Epithelial cell of proximal tubule (primary cell): ENCODE results near the gene CHD6. TPM values are rescaled to one million over a fixed set of nuclear protein-coding genes. Genes with fewer than 3 reads are reported as not detected.

Experiments
- DNase-seq: peaks from one replicate; pipeline ENCODE4 v3.0.0-alpha.2; 2011; ENCODE audit warnings: low read depth
- H3K4me3 ChIP-seq: 2 replicates; pipeline ENCODE4 v1.5.1; 2011; ENCODE audit warnings: low read depth, mild to moderate bottlenecking, low read length
- total RNA-seq: library from RNA; depleted of rRNA; stranded (reverse); fragments of >200 nt; gene quantifications from 2 replicates; pipeline ENCODE4 v1.2.3, GENCODE V29; 2015
- TF ChIP-seq, protein P1 (sequence below): conservative IDR thresholded peaks from 2 replicates; pipeline ENCODE4 v1.5.1; 2012; ENCODE audit warnings: low read depth, mild to moderate bottlenecking, low read length

Gene CHD6
- total RNA-seq, 1 donor from 2014 or later, result 22.3 TPM

DNA sequence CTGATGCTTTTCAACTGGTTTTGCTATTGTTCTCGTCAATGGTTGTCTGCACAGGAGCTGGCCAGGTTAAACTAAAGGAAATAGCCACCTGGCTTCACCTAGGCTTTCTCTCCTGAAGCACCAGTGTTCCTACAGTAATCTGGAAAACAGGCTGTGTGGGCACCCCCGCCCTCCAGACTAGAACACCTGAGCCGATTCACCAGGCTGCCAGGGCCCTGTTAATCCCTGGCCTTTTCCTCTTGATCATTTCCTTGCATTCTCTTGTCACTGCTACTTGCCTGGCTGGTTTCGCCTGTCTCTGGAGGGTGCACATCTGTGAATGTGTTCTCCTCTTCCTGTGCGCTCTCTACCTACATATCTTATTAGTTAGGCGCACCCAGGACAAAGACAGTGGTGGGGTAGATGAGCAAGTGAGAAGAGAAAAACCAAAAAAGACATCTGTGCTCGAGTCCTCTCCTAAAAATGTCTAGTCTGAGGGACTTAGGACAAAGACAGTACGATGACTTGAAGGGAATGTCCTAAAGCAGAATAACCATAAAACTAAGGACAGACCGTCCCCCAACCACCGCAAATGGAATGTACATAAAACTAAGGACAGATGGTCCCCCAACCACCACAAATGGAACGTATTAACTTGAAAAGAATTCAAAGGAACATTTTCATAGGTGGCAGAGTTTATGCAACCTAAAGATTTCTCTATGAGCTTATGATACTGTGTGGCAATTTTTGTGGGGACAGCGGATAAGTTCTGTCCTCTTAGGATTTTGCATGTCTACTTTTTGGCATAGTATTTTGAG is 205.7 kb downstream of the CHD6 start:
- H3K4me3 ChIP-seq, result no peak overlapping the region
- no peak for DNase-seq
- TF ChIP-seq, protein P1, sequence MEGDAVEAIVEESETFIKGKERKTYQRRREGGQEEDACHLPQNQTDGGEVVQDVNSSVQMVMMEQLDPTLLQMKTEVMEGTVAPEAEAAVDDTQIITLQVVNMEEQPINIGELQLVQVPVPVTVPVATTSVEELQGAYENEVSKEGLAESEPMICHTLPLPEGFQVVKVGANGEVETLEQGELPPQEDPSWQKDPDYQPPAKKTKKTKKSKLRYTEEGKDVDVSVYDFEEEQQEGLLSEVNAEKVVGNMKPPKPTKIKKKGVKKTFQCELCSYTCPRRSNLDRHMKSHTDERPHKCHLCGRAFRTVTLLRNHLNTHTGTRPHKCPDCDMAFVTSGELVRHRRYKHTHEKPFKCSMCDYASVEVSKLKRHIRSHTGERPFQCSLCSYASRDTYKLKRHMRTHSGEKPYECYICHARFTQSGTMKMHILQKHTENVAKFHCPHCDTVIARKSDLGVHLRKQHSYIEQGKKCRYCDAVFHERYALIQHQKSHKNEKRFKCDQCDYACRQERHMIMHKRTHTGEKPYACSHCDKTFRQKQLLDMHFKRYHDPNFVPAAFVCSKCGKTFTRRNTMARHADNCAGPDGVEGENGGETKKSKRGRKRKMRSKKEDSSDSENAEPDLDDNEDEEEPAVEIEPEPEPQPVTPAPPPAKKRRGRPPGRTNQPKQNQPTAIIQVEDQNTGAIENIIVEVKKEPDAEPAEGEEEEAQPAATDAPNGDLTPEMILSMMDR, result no peak

DNA sequence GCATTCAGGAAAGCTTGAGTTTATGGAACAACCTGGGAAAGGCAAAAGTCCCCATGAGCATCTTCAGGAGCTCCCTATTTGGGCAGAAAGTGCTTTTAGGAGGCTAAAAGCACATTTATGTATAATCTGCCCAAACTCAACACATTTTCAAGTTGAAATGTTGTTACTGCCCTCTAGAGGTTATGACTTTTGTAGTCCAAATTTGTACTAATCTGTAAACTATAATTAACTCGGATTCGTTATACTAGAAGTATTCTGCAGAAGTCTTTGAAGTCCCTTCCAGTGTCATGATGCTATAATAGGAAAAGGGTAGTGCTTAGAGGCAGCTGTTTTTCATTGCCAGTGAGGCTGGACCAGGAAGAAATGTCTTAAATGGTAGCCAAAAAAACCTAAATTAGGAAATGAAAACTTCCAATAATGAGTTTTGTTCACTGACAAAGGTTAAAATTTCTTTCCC is 206.8 kb downstream of the CHD6 start:
- TF ChIP-seq, protein P1, result peak; percentile 51
- H3K4me3 ChIP-seq, result no peak overlapping the region
- no peak for DNase-seq

DNA sequence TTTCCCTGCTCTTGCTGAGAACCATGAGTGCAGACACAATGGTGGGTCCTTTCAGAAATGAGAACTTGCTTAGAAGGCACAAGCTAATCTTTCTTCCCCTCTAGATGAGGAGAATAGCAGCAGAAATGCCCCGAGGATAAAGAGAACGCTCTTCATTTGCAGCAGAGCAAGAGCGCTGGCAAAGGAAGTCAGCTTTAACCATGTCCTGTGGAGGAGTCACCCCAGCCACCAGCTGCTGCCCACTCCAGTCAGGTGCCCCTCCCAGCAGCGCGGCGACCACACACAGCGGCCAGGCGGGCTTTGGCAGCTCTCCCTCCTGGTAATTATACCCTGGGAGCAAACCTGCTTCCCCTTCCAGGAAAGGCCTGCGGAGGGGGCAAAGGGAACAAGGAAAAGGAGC is 209.2 kb downstream of the CHD6 start:
- no peak overlapping the region for H3K4me3 ChIP-seq
- TF ChIP-seq, protein P1, result no peak
- DNase-seq, result no peak

DNA sequence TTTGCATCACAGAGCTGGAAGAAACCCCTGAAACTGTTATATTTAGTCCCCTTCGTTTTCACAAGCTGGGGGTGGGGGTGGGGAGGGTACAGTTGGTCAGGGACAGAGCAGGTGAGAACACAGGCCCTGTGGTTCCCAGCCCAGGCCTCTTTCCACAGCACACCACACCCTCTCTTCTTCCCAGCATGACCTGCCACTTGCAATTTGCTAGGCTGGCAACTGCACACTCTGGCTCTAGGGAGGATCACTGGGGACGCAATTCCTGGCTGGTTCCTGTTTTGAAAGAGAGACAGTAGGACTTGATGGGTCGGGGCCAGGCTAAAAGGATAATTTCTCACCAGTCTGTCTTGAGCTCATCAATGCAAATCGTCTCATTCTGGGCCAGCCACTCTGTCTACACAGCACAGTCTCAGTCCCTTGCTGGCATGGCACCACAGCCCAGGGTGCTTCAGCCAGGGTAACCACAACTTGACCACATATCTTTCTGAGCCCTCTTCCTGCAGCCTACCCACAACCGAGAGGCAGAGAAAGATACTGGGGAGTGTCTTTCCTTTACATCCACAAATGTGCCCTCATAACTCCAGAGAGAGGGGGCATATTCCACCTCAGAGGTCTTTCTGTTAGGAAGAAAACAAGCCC is 209.9 kb downstream of the CHD6 start:
- TF ChIP-seq, protein P1, result no peak
- no peak for DNase-seq
- H3K4me3 ChIP-seq, result no peak overlapping the region

DNA sequence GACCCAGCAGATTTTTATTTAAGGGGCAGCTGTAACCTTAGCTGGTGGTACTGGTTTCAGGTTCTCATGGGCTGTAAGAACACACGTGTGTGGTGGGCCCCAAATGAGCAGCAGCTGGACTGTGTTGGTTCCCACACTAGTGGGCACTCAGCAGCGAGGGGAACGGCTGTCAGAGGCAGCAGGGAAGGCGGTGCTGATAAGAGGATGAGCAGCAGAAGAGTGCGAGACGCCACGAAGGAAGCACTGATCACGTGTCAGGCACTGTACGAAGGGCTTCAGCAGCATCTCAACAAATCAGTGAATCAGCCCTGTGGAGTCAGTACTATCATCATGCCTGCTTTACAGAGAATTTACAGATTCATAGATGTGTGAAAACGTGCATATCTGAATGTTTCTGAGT is 210.6 kb downstream of the CHD6 start:
- no peak for DNase-seq
- TF ChIP-seq, protein P1, result no peak
- no peak overlapping the region for H3K4me3 ChIP-seq

DNA sequence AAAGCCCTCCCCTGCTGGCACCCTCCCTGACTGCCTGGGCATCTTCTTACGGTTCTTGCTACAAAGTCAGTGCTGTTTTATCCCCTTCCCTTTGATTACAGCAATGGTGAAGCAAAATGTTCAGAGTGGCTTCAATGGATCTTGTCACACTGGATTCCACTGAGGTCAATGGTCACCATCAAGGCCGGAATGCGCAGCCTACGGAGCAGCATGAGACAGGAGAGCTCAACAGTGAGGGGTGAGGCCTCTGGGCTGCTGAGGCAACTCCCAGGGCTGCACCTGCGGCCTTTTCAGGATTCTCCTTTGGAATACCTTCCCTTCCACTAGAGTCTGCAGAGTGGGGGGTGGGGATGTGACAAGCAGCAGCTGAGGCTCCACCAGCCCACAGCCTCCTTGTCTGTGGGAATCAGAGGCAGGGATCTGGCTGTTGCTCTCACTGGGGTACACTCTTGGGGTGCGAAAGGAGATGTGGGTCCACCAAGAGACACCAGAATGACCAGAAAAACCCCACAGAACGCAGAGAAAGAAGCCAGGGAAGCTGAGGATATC is 211.2 kb downstream of the CHD6 start:
- no peak overlapping the region for H3K4me3 ChIP-seq
- DNase-seq, result no peak
- TF ChIP-seq, protein P1, result no peak
